HG02623 (cell line): ENCODE data around the gene DIS3L2.

ENCODE experiments used
- ATAC-seq: cut with Tn5 transposase; IDR thresholded peaks from one replicate; pipeline ENCODE4 v1.9.1; 2021; ENCODE audit warnings: moderate library complexity; ENCODE audit not compliant: unreplicated experiment

The DIS3L2 gene

GRCh38 chr2:232049350-232049749 is 87.8 kb downstream of the DIS3L2 start:
- no peak for ATAC-seq

- ATAC-seq, result no peak
Measured at GRCh38 chr2:232052591-232052990, 91.1 kb downstream of the DIS3L2 start.

- no peak for ATAC-seq
Measured at GRCh38 chr2:232053777-232054176, 92.3 kb downstream of the DIS3L2 start.

GRCh38 chr2:232058063-232058877 is 96.8 kb downstream of the DIS3L2 start:
- no peak for ATAC-seq

GRCh38 chr2:232058931-232059330 is 97.4 kb downstream of the DIS3L2 start:
- no peak for ATAC-seq

GRCh38 chr2:232061265-232061664 is 99.8 kb downstream of the DIS3L2 start:
- ATAC-seq, result no peak

- ATAC-seq, result no peak
Measured at GRCh38 chr2:232073026-232073425, 111.5 kb downstream of the DIS3L2 start.

- no peak for ATAC-seq
Measured at GRCh38 chr2:232073699-232074098, 112.2 kb downstream of the DIS3L2 start.

- ATAC-seq, result no peak
Measured at GRCh38 chr2:232075080-232075479, 113.6 kb downstream of the DIS3L2 start.

- ATAC-seq, result no peak
Measured at GRCh38 chr2:232075859-232076258, 114.3 kb downstream of the DIS3L2 start.

GRCh38 chr2:232076272-232076671 is 114.8 kb downstream of the DIS3L2 start:
- ATAC-seq, result no peak

- ATAC-seq, result no peak
Measured at GRCh38 chr2:232076736-232077135, 115.2 kb downstream of the DIS3L2 start.

GRCh38 chr2:232085164-232085563 is 123.7 kb downstream of the DIS3L2 start:
- ATAC-seq, result no peak

- no peak for ATAC-seq
Measured at GRCh38 chr2:232085826-232086425, 124.4 kb downstream of the DIS3L2 start.

- no peak for ATAC-seq
Measured at GRCh38 chr2:232088771-232089170, 127.3 kb downstream of the DIS3L2 start.

- ATAC-seq, result no peak
Measured at GRCh38 chr2:232094201-232094600, 132.7 kb downstream of the DIS3L2 start.

- no peak for ATAC-seq
Measured at GRCh38 chr2:232094883-232095282, 133.4 kb downstream of the DIS3L2 start.

GRCh38 chr2:232097260-232097659 is 135.7 kb downstream of the DIS3L2 start:
- ATAC-seq, result no peak

- no peak for ATAC-seq
Measured at GRCh38 chr2:232097758-232098157, 136.2 kb downstream of the DIS3L2 start.

- no peak for ATAC-seq
Measured at GRCh38 chr2:232102380-232102779, 140.9 kb downstream of the DIS3L2 start.

- ATAC-seq, result no peak
Measured at GRCh38 chr2:232103140-232103737, 141.7 kb downstream of the DIS3L2 start.

GRCh38 chr2:232104076-232104646 is 142.6 kb downstream of the DIS3L2 start:
- ATAC-seq, result no peak
